WI38 (cell line): ENCODE results near the gene SNX20.
A peak's percentile ranks its signal among the peaks of the same experiment; 100 is the strongest.

ENCODE experiments used
- H3K4me3 ChIP-seq: 2 replicates; pipeline ENCODE4 v1.5.1; 2011; ENCODE audit warnings: low read depth, mild to moderate bottlenecking, control low read depth, low read length
- CTCF ChIP-seq: IDR thresholded peaks from 2 replicates; pipeline ENCODE4 v1.5.1; 2012; ENCODE audit warnings: low read depth, mild to moderate bottlenecking, control low read depth, low read length

Gene SNX20

GRCh38 chr16:50673496-50674275 is 7.4 kb downstream of the SNX20 start:
- no peak overlapping the region for H3K4me3 ChIP-seq
- TF ChIP-seq CTCF, result no peak

GRCh38 chr16:50671644-50672260 is 9.4 kb downstream of the SNX20 start:
- peak; percentile 34; the same call in 1 of the 2 replicates for TF ChIP-seq CTCF
- no peak overlapping the region for H3K4me3 ChIP-seq

GRCh38 chr16:50670476-50670875 is 10.6 kb downstream of the SNX20 start:
- no peak overlapping the region for H3K4me3 ChIP-seq
- no peak for TF ChIP-seq CTCF

GRCh38 chr16:50669741-50670140 is 11.4 kb downstream of the SNX20 start:
- H3K4me3 ChIP-seq, result no peak overlapping the region
- no peak for TF ChIP-seq CTCF

GRCh38 chr16:50668368-50669008 is 12.6 kb downstream of the SNX20 start:
- H3K4me3 ChIP-seq, result no peak overlapping the region
- no peak for TF ChIP-seq CTCF

- TF ChIP-seq CTCF, result no peak
- no peak overlapping the region for H3K4me3 ChIP-seq
These were observed 13.4 kb downstream of the SNX20 start for GRCh38 chr16:50667497-50668367.
